Measurements from ENCODE around the gene TFF3.

TFF3 gene, protein sequence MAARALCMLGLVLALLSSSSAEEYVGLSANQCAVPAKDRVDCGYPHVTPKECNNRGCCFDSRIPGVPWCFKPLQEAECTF

DNA sequence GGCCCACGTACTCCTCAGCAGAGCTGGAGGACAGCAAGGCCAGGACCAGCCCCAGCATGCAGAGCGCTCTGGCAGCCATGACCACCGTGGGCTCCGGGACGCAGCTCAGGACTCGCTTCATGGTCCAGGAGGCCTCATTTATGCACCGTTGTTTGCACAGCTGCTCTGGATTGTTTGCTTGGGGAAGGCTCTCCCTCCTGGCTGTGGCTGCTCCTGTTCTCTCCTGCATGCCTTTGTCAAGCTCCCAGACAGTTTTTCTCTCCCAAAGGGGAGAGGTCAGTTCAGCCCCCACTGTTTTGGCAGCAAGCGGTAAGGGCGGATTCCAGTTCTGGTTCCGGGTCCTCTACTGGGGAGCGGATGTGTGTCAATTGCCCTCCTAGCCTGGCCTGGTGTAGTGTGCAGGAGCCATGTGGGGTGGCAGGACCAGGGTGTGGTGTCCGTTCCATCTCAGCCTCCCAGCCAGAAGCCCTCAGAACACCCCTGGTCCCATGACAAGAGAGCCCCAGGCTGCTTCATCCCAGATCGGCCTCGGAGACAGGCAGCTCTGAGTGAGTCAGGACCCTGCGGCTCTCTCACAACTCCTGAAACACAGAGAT is at the start of gene TFF3:
Gene TFF3 (minus strand): TSS at position 114 of the 596 bp plus-strand sequence. CDS start 35 bp downstream, at position 79.
- no peak for DNase-seq
- in situ Hi-C loops (cut with MboI; ENCODE audit: low pct_unique_long_range_greater_than_20kb, low sequenced_read_pairs): no loop called here

DNA sequence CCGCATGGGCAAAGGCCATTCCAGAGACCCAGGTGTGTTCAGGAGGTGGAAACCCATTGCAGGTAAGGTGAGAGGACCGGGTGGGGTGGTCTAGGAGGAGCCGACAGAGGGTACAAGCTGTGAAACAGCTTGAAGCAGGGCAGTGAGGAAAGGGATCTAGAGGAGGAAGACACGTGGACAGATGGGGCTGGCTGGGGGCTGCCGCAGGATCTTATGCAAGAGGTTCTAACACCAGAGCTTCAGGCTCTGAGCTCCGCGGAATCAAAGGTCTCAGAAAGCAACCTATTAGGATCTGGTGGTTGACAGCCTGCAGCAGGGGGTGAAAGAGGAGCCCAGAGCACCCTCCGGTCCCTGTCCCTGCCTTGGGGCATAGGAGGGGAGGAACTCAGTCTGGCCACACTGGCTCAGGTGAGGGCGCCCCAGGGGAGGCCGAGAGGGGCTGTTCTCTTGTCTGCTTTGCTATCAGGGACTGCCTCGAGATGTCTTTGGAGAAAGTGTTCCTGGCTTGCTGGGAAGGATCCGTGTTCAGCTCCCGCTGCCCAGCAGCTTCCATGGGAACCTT is 49.2 kb upstream of the TFF3 start:
- in situ Hi-C loops (cut with MboI; ENCODE audit: low pct_unique_long_range_greater_than_20kb, low sequenced_read_pairs): no loop called here
- no peak for DNase-seq

DNA sequence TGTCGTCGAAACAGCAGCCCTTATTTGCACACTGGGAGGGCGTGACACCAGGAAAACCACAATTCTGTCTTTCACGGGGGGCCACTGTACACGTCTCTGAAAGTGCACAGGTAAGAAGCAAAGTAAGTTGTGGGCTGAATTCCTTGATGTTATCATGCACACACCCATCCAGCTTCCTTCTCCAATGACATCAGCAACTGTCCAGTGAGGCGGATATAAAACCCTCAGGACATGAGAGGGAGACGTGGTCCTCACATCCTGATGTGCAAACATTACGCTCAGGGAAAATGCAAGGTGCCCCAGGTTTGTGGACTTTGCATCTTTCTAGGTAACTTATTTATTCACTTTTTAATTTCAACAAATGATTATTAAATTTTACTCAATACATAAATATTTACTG is 48.1 kb upstream of the TFF3 start:
- in situ Hi-C loops (cut with MboI; ENCODE audit: low pct_unique_long_range_greater_than_20kb, low sequenced_read_pairs): no loop called here
- DNase-seq: no peak

DNA sequence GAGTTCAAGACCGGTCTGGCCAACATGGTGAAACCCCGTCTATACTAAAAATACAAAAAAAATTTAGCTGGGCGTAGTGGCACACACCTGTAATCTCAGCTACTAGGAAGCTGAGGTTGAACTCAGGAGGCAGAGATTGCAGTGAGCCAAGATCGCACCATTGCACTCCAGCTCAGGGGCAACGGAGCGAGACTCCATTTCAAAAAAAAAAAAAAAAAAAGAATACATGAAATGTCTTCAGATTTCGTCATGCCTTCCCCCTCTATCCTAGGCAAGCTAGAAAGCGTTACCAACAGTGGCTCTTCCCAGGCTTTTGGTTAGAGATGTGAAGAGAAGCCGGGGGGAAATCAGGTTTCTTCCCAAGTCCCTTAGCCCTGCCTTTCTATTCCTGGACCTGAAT is 47.5 kb upstream of the TFF3 start:
- no peak for DNase-seq
- in situ Hi-C loops (cut with MboI; ENCODE audit: low pct_unique_long_range_greater_than_20kb, low sequenced_read_pairs): no loop called here

DNA sequence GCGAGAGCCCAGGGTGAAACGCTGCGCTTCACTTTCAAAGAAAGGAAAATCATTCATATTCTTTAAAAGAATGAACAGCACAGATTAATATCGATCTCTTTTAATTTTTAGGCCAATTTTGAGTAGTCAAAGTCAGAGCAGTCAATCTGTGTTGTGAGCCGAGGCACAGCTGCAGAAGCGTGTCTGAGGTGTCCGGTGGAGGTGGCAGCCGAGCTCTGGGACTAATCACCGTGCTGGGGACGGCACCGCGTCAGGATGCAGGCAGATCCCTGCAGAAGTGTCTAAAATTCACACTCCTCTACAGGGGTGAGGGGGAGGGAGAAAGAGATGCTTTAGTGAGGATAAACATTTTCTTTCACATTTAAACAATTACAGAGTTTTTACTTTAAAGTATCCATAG is 47.0 kb upstream of the TFF3 start:
- DNase-seq: no peak

DNA sequence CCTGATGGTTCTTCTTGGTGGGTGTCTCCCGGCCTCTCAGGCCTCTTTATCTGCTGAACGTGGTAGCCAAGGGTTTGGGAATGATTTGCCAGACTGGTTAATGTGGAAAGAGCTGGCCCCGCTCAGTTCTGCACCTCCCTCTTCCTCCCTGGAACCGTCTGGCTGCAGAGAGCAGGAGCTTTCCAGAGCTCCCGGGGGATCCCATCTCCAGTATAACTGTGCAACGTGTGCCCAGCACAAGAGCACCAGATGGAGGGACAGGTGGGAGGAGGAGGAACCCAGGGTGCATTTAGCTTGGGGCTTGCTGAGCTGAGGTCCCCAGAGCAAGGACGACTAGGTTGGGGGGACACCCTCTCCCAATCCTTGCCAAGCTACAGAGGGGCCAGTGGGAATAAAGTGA is 46.1 kb upstream of the TFF3 start:
- in situ Hi-C loops (cut with MboI; ENCODE audit: low pct_unique_long_range_greater_than_20kb, low sequenced_read_pairs): no loop called here
- DNase-seq: no peak

More for the DNA sequence above, 47.0 kb upstream of the TFF3 start:
- in situ Hi-C loops (cut with MboI; ENCODE audit: low pct_unique_long_range_greater_than_20kb, low sequenced_read_pairs): no loop called here

DNA sequence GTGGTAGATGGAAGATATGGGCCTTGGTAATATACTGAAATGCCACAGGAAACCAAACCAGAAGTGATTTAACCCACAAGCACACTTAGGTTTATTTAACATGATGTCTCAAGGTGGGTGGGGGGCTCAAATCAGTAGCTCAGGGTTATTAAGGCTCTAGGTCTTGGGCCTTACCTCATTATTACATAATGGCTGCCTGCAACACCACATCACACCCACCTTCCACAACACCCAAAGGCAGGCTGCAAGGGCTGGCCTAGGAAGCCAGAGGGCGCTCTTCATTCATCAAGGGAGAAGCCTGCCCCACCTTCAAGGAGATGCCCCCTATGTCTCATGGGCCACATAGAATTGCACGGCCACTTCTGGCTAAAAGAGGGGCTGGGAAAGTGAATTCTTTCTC is 45.1 kb upstream of the TFF3 start:
- in situ Hi-C loops (cut with MboI; ENCODE audit: low pct_unique_long_range_greater_than_20kb, low sequenced_read_pairs): no loop called here

DNA sequence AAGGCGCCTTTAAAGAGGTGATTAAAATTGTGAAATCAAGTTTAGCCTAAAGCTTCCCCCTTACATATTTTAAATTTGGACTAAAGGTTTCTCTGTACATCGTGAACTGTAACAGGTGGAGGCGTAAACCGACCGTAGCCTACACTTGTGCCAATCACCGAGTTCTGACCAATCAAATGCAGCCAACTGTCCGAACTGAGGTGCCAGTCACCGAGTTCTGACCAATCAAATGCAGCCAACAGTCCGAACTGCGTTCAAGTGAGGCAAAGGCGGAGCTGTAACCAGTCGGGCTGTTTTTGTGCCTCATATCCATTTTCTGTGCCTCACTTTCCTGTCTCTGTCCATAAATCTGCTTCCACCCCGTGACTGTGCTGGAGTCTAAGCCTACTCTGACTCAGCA is 43.7 kb upstream of the TFF3 start:
- DNase-seq: no peak
- in situ Hi-C loops (cut with MboI; ENCODE audit: low pct_unique_long_range_greater_than_20kb, low sequenced_read_pairs): no loop called here

More for the DNA sequence above, 45.1 kb upstream of the TFF3 start:
- peak; percentile 8 for DNase-seq

DNA sequence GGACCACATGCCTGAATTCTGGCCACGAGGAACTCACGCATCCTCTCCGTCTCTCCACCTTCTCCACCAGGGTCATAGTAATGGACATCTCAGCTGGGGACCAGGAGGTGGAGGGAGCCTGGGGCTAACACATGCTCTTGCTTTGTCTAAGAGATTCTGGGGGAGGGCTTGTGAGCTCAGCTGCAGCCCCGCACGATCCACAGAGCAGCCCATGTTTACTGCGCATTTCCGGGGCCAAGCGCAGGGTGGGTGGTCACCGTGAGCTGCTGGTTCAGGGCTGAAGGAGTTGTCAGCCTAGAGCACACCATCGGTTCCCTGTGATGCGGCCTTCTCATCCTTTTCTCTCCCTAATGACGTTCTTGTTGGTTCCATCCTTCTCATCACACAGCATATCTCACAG is 43.1 kb upstream of the TFF3 start:
- in situ Hi-C loops (cut with MboI; ENCODE audit: low pct_unique_long_range_greater_than_20kb, low sequenced_read_pairs): no loop called here
- no peak for DNase-seq

DNA sequence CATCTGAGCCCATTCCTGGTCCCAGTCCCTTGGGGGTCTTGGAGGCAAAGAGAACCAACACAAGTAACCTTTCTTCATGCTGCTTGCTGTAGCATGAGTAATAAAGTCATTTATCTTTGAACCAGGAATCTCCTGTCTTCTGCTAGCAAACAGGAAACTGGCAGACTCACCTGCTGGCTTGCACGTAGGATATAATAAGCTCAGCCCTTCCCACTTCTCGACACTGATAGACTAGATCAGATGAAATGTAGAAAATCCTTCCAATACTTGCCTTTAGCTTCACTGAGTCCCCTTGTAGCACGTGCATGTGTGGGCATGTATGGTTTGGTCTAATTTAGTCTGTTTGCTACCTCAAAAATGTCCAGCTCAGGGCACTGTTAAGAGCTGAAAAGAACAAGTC is 42.1 kb upstream of the TFF3 start:
- in situ Hi-C loops (cut with MboI; ENCODE audit: low pct_unique_long_range_greater_than_20kb, low sequenced_read_pairs): no loop called here
- no peak for DNase-seq

DNA sequence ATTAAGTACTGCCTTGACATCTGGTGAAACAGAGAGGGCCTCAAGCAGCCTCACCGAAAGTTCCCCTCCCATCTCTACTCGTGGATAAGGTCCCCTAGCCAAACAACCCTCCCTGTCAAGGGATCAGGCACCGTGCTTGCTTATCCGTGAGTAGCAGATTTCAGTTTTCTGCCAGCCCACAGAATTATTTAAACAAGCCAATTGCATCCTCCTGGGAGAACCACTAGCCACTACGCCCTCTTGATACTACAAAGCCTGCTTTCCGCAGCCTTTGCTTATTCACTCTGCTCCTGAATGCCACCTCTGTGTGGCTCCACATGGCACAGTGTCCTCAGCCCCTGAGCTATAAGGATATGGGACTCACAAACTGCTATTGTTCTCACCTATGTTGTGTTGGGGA is 41.4 kb upstream of the TFF3 start:
- no peak for DNase-seq

DNA sequence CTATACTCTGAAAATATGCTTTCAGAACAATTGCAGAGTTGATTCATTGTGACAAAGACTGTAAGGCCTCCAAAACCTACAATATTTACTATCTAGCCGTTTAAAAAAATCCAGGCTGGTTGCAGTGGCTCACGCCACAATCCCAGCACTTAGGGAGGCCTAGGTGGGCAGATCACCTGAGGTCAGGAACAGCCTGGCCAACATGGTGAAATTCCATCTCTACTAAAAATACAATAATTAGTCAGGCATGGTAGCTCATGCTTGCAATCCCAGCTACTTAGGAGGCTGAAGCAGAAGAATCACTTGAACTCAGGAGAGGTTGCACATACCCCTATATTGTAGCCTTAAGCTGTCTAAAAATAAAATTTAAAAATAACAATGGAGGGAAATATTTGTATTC is 40.8 kb upstream of the TFF3 start:
- in situ Hi-C loops (cut with MboI; ENCODE audit: low pct_unique_long_range_greater_than_20kb, low sequenced_read_pairs): no loop called here
- DNase-seq: no peak

More for the DNA sequence above, 41.4 kb upstream of the TFF3 start:
- in situ Hi-C loops (cut with MboI; ENCODE audit: low pct_unique_long_range_greater_than_20kb, low sequenced_read_pairs): no loop called here

DNA sequence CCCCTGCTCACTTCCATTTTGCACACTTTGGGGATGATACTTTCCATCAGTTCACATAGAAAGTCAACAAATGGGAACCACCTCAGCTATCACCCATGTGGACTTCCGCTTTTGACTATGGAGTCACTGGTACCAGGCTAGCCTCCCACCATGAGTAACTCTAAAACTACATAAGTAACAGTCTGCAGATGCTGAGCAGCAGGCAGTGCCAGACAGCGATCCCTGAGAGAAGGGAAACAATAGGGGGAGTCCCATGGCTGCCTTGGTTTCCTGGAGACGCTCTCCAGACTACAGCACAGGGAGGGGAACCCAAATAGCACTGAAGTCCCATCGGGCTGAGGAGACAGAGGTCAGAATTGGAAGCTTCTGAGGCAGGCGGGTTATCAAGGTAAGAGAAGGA is 38.4 kb upstream of the TFF3 start:
- in situ Hi-C loops (cut with MboI; ENCODE audit: low pct_unique_long_range_greater_than_20kb, low sequenced_read_pairs): no loop called here

DNA sequence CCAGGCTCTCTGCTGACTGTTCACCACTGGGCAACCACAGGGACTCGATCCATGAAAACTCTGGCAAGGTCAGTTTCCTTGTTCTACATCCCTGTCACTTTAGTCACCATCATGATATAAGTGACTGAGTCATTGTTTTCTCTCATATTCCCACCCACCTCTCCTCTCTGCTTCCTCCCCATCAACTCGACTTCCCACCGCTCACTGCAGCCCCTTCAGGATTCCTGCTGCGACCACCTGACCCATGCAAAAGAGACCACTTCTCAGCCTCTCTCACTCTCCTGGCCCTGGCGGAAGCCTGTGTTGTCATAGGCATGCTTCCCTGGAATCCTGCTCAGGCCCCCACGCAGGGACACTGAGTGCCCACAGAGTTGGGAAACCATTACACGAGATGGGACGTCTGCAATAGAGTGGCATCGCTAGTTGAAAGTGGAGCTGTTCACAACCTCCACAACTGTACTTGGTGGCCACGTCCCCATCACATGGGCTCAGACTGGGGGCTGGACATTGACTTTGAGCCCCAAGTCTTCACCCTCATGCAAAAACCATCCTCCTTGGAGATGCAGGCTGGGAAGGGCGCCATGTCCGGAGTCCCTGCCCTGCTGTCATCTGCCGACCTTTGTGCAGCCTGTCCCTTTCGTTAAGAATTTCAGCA is 37.4 kb upstream of the TFF3 start:
- no peak for DNase-seq

More for the DNA sequence above, 38.4 kb upstream of the TFF3 start:
- no peak for DNase-seq

DNA sequence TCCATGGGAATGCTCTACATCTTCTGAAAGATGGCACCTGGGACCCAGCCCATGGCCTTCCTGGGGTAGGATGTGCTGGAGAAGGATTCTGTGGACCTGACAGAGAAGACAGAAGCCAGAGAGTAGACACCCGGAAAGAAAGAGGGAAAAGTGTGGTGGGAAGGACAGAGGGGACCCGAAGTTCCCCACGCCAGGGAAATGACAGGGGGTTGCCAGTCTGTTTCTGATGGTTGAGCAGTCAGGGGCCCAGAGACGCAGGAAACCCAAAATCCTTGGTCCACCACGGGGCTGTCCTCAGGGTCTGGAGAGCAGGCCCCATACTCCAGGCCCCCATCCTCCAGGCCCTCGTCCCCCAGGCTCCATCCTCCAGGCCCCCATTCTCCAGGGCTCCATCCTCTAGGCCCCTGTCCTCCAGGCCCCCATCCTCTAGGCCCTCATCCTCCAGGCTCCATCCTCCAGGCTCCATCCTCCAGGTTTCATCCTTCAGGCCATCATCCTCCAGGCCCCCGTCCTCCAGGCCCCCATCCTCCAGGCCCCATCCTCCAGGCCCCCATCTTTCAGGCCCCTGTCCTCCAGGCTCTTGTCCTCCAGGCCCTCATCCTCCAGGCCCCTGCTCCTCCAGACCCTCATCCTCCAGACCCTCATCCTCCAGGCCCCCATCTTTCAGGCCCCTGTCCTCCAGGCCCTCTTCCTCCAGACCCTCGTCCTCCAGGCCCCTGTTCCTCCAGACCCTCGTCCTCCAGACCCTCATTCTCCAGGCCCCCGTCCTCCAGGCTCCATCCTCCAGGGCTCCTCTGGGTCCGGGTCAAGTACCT is 36.6 kb upstream of the TFF3 start:
- DNase-seq: no peak
- in situ Hi-C loops (cut with MboI; ENCODE audit: low pct_unique_long_range_greater_than_20kb, low sequenced_read_pairs): no loop called here

More for the DNA sequence above, 37.4 kb upstream of the TFF3 start:
- in situ Hi-C loops (cut with MboI; ENCODE audit: low pct_unique_long_range_greater_than_20kb, low sequenced_read_pairs): no loop called here

DNA sequence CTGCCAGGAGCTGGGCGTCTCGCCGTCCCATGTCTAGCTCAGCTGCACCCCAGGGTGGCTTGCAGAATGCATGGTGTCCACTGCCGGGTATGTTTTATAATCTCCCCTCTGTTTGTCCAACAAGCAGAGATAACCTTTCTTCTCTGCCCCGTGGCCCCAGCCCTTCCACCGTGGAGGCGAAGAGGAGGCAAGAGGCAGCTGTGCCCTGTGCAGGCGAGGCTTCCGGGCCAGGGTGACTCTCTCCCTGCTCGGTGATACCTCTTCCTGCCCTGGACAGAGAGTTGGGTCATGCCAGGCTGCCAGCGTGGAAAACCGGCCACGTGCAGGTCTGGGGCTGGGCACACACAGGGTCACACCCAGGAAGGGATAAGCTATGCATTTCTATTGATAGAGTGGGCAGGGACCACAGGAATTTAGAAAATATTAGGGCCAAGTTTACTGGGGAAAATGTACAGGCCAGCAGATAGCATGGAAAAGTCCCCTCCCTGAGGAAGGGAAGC is 35.8 kb upstream of the TFF3 start, which contains the start of gene TFF2:
Gene TFF2 (minus strand): TSS at position 68 of the 500 bp plus-strand sequence. CDS start 37 bp downstream, at position 31.
- in situ Hi-C loops (cut with MboI; ENCODE audit: low pct_unique_long_range_greater_than_20kb, low sequenced_read_pairs): no loop called here
- DNase-seq: no peak

DNA sequence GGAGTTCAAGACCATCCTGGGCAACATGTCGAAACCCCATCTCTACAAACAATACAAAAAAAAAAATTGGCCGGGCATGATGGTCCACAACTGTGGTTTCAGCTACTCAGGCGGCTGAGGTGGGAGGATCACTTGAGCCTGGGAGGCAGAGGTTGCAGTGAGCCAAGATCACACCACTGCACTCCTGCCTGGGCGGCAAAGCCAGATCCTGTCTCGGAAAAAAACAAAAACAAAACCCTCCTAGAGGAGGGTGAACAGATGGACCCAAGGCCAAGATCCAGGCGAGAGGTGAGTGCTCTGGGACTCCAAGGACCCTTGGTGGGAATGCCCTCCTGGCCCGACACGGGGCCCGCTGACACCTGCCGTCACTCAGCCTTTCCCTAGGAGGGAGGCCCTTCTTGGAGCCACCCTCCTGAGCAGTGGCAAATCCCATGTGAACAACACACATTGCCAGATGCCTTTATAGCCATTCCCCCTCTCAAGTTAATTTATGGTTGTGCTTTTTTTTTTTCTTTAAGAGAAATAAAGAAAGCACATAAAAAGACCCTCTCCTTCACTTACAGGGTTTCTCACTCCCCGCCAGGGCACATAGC is 35.2 kb upstream of the TFF3 start:
- DNase-seq: no peak
- in situ Hi-C loops (cut with MboI; ENCODE audit: low pct_unique_long_range_greater_than_20kb, low sequenced_read_pairs): no loop called here

DNA sequence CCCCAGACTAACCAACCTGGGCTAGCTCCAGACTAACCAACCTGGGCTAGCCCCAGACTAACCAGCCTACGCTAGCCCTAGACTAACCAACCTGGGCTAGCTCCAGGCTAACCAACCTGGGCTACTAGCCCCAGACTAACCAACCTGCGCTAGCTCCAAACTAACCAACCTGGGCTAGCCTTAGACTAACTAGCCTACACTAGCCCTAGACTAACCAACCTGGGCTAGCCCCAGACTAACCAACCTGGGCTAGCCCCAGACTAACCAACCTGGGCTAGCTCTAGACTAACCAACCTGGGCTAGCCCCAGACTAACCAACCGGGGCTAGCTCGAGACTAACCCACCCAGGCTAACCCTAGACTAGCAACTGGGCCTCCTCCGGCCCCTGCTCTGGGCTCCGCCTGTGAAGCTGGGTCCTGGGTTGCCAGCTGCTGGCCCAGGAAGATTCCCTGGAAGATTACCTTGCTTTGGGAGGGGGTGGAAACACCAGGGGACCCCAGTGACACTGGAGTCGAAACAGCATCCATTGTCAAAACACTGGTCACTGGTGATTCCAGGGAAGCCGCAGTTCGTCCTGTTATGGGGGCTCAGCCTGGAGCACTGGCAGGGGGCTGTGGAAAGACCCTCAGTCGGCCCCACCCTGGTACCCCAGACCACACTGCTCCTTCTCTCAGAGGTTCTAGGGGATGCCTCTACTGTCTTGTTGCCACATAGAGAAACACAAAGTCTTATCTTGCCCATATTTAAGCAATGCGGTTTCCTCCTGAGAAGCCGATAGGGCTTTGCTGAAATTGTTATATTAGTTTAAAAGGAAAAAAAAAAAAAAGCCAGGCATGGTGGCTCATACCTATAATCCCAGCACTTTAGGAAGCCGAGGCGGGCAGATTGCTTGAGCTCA is 34.5 kb upstream of the TFF3 start:
- DNase-seq: no peak

More for the DNA sequence above, 34.5 kb upstream of the TFF3 start:
- in situ Hi-C loops (cut with MboI; ENCODE audit: low pct_unique_long_range_greater_than_20kb, low sequenced_read_pairs): no loop called here
